ENCODE results near the gene CPSF6.

- TF ChIP-seq POLR2A (IDR thresholded peaks at IDR 0.05) (no peak), CTCF (IDR thresholded peaks at IDR 0.05) (no peak), POLR2AphosphoS5 (IDR thresholded peaks at IDR 0.05) (no peak), EP300 (IDR thresholded peaks at IDR 0.05) (no peak)
Observed at GRCh38 chr12:69275471-69275891, 36.1 kb downstream of the CPSF6 start.
